T-cell (primary cell): Measurements from ENCODE around the gene DMXL1. TPM values are rescaled to one million over a fixed set of nuclear protein-coding genes. Genes with fewer than 3 reads are reported as not detected.
"Not testable (repeated sequence)": the region's sequence is repeated elsewhere in the genome, so short reads cannot be mapped to it uniquely, and the experiment has no call there.

Source experiments
- ATAC-seq, 4 experiments: fragments of 200-7000 bp in 3 of 4; fragments of 150-1000 bp in 1 of 4; cut with Tn5 transposase; replicated peaks in 1 of 4; 1 replicate in 3 of 4; 2 replicates in 1 of 4; pipeline ENCODE4 v1.10.0; 2021; ENCODE audit warnings: moderate library complexity in 3 of 4, mild to moderate bottlenecking in 2 of 4, moderate number of reproducible peaks in 1 of 4
- CTCF ChIA-PET, 2 donors: fragments of 300-600 bp; sonication (Branson Sonifier 250); formaldehyde crosslinking; loops; one replicate each; lab custom pipeline; 2022; ENCODE audit warnings: antibody characterized with exemption in 2 of 2; lab: Charles Lee
- POLR2A ChIA-PET, 2 donors: fragments of 300-600 bp; sonication (Branson Sonifier 250); formaldehyde crosslinking; loops; one replicate each; lab custom pipeline; 2022; ENCODE audit warnings: antibody characterized with exemption in 2 of 2; lab: Charles Lee
- DNase-seq, 35 experiments: peaks; one replicate each; pipeline versions ENCODE4 v3.0.0 to v3.0.0-alpha.2; 2013 to 2023
- H3K27ac ChIP-seq: one replicate; pipeline ENCODE4 v1.5.1; 2013; ENCODE audit warnings: low read length
- H3K27me3 ChIP-seq, 2 experiments: replicated peaks in 1 of 2; 1 replicate in 1 of 2; 2 replicates in 1 of 2; pipeline versions ENCODE4 v1.6.1 to v1.7.0; 2013; ENCODE audit warnings: low read length in 1 of 2, mixed read lengths in 1 of 2; ENCODE audit not compliant: control insufficient read depth in 2 of 2, insufficient read depth in 2 of 2; ENCODE audit errors: extremely low read depth in 1 of 2
- H3K36me3 ChIP-seq, 2 donors: 1 replicate in 1 of 2; 2 replicates in 1 of 2; pipeline versions ENCODE4 v1.6.1 to v1.7.0; 2013; ENCODE audit warnings: low read length in 1 of 2; ENCODE audit not compliant: control insufficient read depth in 2 of 2, insufficient read depth in 1 of 2; ENCODE audit errors: extremely low read depth in 1 of 2
- H3K4me1 ChIP-seq, 2 experiments: 1 replicate in 1 of 2; 2 replicates in 1 of 2; pipeline versions ENCODE4 v1.6.1 to v1.7.0; 2013; ENCODE audit warnings: low read length in 2 of 2, mixed read lengths in 1 of 2; ENCODE audit not compliant: insufficient read depth in 2 of 2, control insufficient read depth in 1 of 2; ENCODE audit errors: extremely low read depth in 1 of 2
- H3K4me3 ChIP-seq, 2 donors: 1 replicate in 1 of 2; 2 replicates in 1 of 2; pipeline versions ENCODE4 v1.5.1 to v1.7.0; 2013; ENCODE audit warnings: mild to moderate bottlenecking in 2 of 2, low read length in 1 of 2, moderate library complexity in 1 of 2; ENCODE audit not compliant: control insufficient read depth in 1 of 2; ENCODE audit errors: extremely low read depth in 1 of 2
- H3K9me3 ChIP-seq: 2 replicates; pipeline ENCODE4 v1.7.0; 2013
- H3K27ac Mint-ChIP-seq, 2 donors: one replicate each; pipeline ENCODE4 v1.8.0; 2020 to 2021; ENCODE audit warnings: mild to moderate bottlenecking in 2 of 2, mixed read lengths in 2 of 2
- H3K27me3 Mint-ChIP-seq, 2 donors: one replicate each; pipeline ENCODE4 v1.8.0; 2021 to 2022; ENCODE audit warnings: mixed read lengths in 2 of 2
- H3K36me3 Mint-ChIP-seq: one replicate; pipeline ENCODE4 v1.8.0; 2021; ENCODE audit warnings: mixed read lengths
- H3K4me1 Mint-ChIP-seq, 3 donors: one replicate each; pipeline ENCODE4 v1.8.0; 2020 to 2022; ENCODE audit warnings: mixed read lengths in 3 of 3, mild to moderate bottlenecking in 1 of 3
- H3K4me3 Mint-ChIP-seq, 3 donors: one replicate each; pipeline ENCODE4 v1.8.0; 2020 to 2022; ENCODE audit warnings: mild to moderate bottlenecking in 3 of 3, mixed read lengths in 3 of 3, moderate library complexity in 3 of 3
- H3K9me3 Mint-ChIP-seq, 3 donors: one replicate each; pipeline ENCODE4 v1.8.0; 2020 to 2022; ENCODE audit warnings: mixed read lengths in 3 of 3
- WGBS: methylation state at CpG from one replicate; pipeline ENCODE4 v1.1.5; 2013; ENCODE audit warnings: missing lambda C conversion rate; ENCODE audit not compliant: insufficient coverage; 5-methylcytosine and 5-hydroxymethylcytosine counted together
- total RNA-seq, 35 experiments: library from RNA in 6 of 35; stranded (reverse) in 6 of 35; fragments of 120-200 nt in 1 of 35; gene quantifications; one replicate each; pipeline versions ENCODE4 v1.2.1 to v1.2.4 and lab custom pipeline; 2013 to 2026

DMXL1 gene
- total RNA-seq, 5 donors from 2014 or later (not counting 1 experiment from before 2014, with no cell fraction given), result 25.8 to 37.2 (median 28.2) TPM

- Mint-ChIP-seq H3K27me3 (no peaks in the 10 kb centered on the region), H3K4me3 (peak overlapping the region in 2 of 3 donors; percentile 4 to 50), H3K27ac (peak overlapping the region; percentile 64 to 86), H3K4me1 (peaks cover 29 to 40% (median 33%) of the 10 kb centered on the region in 3 donors), H3K36me3 (peaks cover 26% of the 10 kb centered on the region), H3K9me3 (no peaks in the 10 kb centered on the region)
- DNase-seq (peak in 1 of 35 experiments; percentile 41), ATAC-seq (peak; percentile 43 to 95 (median 72))
- peaks cover 0 to 11% of the 10 kb centered on the region in 2 experiments for H3K4me1 ChIP-seq
- no peaks in the 10 kb centered on the region for H3K9me3 ChIP-seq
- H3K4me3 ChIP-seq, result no peak overlapping the region
- ChIA-PET POLR2A (interaction anchor here (0.6 to 0.8 kb wide), 6 partner anchors 18 to 163 kb away, joined by 3 to 4 read pairs (median 3); partner anchors contain the start of gene TNFAIP8 (in 1 of the 2)), CTCF (interaction anchor here (0.6 to 1.5 kb wide), 6 partner anchors 14 to 173 kb away, joined by 3 to 7 read pairs (median 3); no protein-coding TSS in a partner anchor)
- no peaks in the 10 kb centered on the region for H3K27me3 ChIP-seq
- H3K36me3 ChIP-seq, result peaks cover 0 to 3% of the 10 kb centered on the region in 2 donors
- 35% methylated on average over 2 of the region's 6 CpGs for WGBS
- H3K27ac ChIP-seq, result peak overlapping the region; percentile 11
Measured at GRCh38 chr5:119238265-119239118, 167.6 kb downstream of the DMXL1 start.

GRCh38 chr5:119239119-119239417 is 168.2 kb downstream of the DMXL1 start:
- ChIA-PET POLR2A (interaction anchor here (0.6 to 0.7 kb wide), 5 partner anchors 19 to 163 kb away, joined by 3 to 7 read pairs (median 4); partner anchors contain the start of gene TNFAIP8 (in 1 of the 2)), CTCF (interaction anchor here (0.9 to 1.5 kb wide), 4 partner anchors 29 to 173 kb away, joined by 3 to 7 read pairs (median 4); no protein-coding TSS in a partner anchor)
- Histone ChIP-seq H3K36me3 (peaks cover 0 to 3% of the 10 kb centered on the region in 2 donors), H3K9me3 (no peaks in the 10 kb centered on the region), H3K4me3 (no peak overlapping the region), H3K27me3 (no peaks in the 10 kb centered on the region), H3K27ac (peak overlapping the region; percentile 11), H3K4me1 (peaks cover 0 to 11% of the 10 kb centered on the region in 2 experiments)
- Mint-ChIP-seq H3K9me3 (no peaks in the 10 kb centered on the region), H3K4me3 (peak overlapping the region in 2 of 3 donors; percentile 31 to 50), H3K27ac (peak overlapping the region; percentile 64 to 86), H3K27me3 (no peaks in the 10 kb centered on the region), H3K36me3 (peaks cover 30% of the 10 kb centered on the region), H3K4me1 (peaks cover 29 to 39% (median 36%) of the 10 kb centered on the region in 3 donors)
- peak in 5 of 35 experiments; percentile 1 to 30 (median 10) for DNase-seq
- peak in 3 of 4 experiments; percentile 56 to 76 (median 64) for ATAC-seq

- not testable (repeated sequence) for H3K36me3 ChIP-seq, H3K27me3 Mint-ChIP-seq, DNase-seq, H3K4me3 ChIP-seq, H3K27ac ChIP-seq, ATAC-seq, H3K9me3 Mint-ChIP-seq, H3K4me3 Mint-ChIP-seq, H3K27ac Mint-ChIP-seq, H3K9me3 ChIP-seq, H3K27me3 ChIP-seq
- no CpG with 5 or more reads among the region's 3 CpGs for WGBS
- POLR2A ChIA-PET, result interaction anchor here (0.6 kb wide), 2 partner anchors 68 to 162 kb away, joined by 7 to 8 read pairs; no protein-coding TSS in a partner anchor
- peaks cover 0 to 11% of the 10 kb centered on the region in 2 experiments for H3K4me1 ChIP-seq
- Mint-ChIP-seq H3K36me3 (peaks cover 25% of the 10 kb centered on the region), H3K4me1 (peaks cover 22 to 32% (median 28%) of the 10 kb centered on the region in 3 donors)
- CTCF ChIA-PET, result interaction anchor here in 1 of 2 donors (1.4 to 1.5 kb wide), 2 partner anchors 31 to 172 kb away, joined by 3 to 5 read pairs; no protein-coding TSS in a partner anchor
Measured at GRCh38 chr5:119239826-119240225, 168.9 kb downstream of the DMXL1 start.

GRCh38 chr5:119243888-119244287 is 173.0 kb downstream of the DMXL1 start:
- no CpG with 5 or more reads among the region's 3 CpGs for WGBS
- ATAC-seq, result no peak
- Histone ChIP-seq H3K9me3 (no peaks in the 10 kb centered on the region), H3K4me3 (no peak overlapping the region), H3K27ac (no peak overlapping the region), H3K4me1 (peaks cover 0 to 3% of the 10 kb centered on the region in 2 experiments), H3K27me3 (no peaks in the 10 kb centered on the region), H3K36me3 (peaks cover 0 to 2% of the 10 kb centered on the region in 2 donors)
- no peak overlapping the region for H3K27ac Mint-ChIP-seq
- peaks cover 24% of the 10 kb centered on the region for H3K36me3 Mint-ChIP-seq
- no peak overlapping the region for H3K4me3 Mint-ChIP-seq
- POLR2A ChIA-PET, result interaction anchor here in 1 of 2 donors (0.6 kb wide), 1 partner anchor 120 kb away, joined by 3 read pairs; no protein-coding TSS in a partner anchor
- no peak for DNase-seq
- CTCF ChIA-PET, result interaction anchor here in 1 of 2 donors (1.0 to 1.2 kb wide), 2 partner anchors 10 to 168 kb away, joined by 3 read pairs; no protein-coding TSS in a partner anchor
- peaks cover 4 to 12% (median 4%) of the 10 kb centered on the region in 3 donors for H3K4me1 Mint-ChIP-seq
- H3K9me3 Mint-ChIP-seq, result no peaks in the 10 kb centered on the region
- H3K27me3 Mint-ChIP-seq, result no peaks in the 10 kb centered on the region

- Mint-ChIP-seq H3K4me1 (no peaks in the 10 kb centered on the region), H3K27ac (no peak overlapping the region), H3K27me3 (no peaks in the 10 kb centered on the region), H3K36me3 (peaks cover 33% of the 10 kb centered on the region), H3K9me3 (peaks cover 6 to 18% (median 15%) of the 10 kb centered on the region in 3 donors), H3K4me3 (no peak overlapping the region)
- H3K27me3 ChIP-seq, result no peaks in the 10 kb centered on the region
- ChIA-PET CTCF (interaction anchor here in 1 of 2 donors (1.2 kb wide), 1 partner anchor 16 kb away, joined by 3 read pairs; no protein-coding TSS in a partner anchor), POLR2A (no interaction called here)
- peaks cover 0 to 2% of the 10 kb centered on the region in 2 donors for H3K36me3 ChIP-seq
- no peaks in the 10 kb centered on the region for H3K4me1 ChIP-seq
- H3K9me3 ChIP-seq, result no peaks in the 10 kb centered on the region
- DNase-seq (no peak), ATAC-seq (no peak)
- H3K27ac ChIP-seq, result no peak overlapping the region
- WGBS, result 95% methylated on average over 4 of the region's 7 CpGs
- no peak overlapping the region for H3K4me3 ChIP-seq
Measured at GRCh38 chr5:119250946-119251901, 180.3 kb downstream of the DMXL1 start.
